GM12878 (cell line): ENCODE measurements around the gene DPM1. TPM values are rescaled to one million over a fixed set of nuclear protein-coding genes. Genes with fewer than 3 reads are reported as not detected.

ENCODE experiments used
- ATAC-seq: fragments of 200-7000 bp; cut with Tn5 transposase; 3 replicates; pipeline ENCODE4 v1.9.1; 2020; ENCODE audit warnings: mild to moderate bottlenecking, moderate library complexity
- BruUV-seq: library from RNA; stranded (reverse); fragments of 400-500 nt; replicated peaks from 2 replicates; lab custom pipeline; 2021; lab: Mats Ljungman, UMichigan
- CTCF ChIA-PET: fragments of 300-600 bp; sonication (Branson Sonifier 250); formaldehyde crosslinking; extraction: SDS; loops from one replicate; lab custom pipeline; 2021; ENCODE audit warnings: inconsistent platforms; lab: Yijun Ruan, JAX
- POLR2A ChIA-PET: fragments of 350-600 bp; formaldehyde crosslinking; extraction: SDS; loops from one replicate; lab custom pipeline; 2021; ENCODE audit warnings: inconsistent platforms; lab: Charles Lee
- RAD21 ChIA-PET: fragments of 300-600 bp; sonication (Branson Sonifier 250); formaldehyde crosslinking; loops from one replicate; lab custom pipeline; 2023; ENCODE audit warnings: antibody characterized with exemption; ENCODE audit not compliant: unreplicated experiment; lab: Charles Lee
- SMC1A ChIA-PET: fragments of 300-600 bp; sonication (Branson Sonifier 250); formaldehyde crosslinking; loops from one replicate; lab custom pipeline; 2023; ENCODE audit not compliant: unreplicated experiment, uncharacterized antibody; lab: Charles Lee
- DNase-seq: peaks from one replicate; pipeline ENCODE4 v3.0.0-alpha.2; 2011; ENCODE audit warnings: low read depth, low spot score
- FAIRE-seq: peaks from 3 replicates; lab custom pipeline; 2011; peaks lifted over from hg19 to GRCh38; lab: Jason Lieb, UNC
- H2AFZ ChIP-seq: 2 replicates; pipeline ENCODE4 v1.6.0; 2011; ENCODE audit warnings: low read depth, low read length, control low read depth; ENCODE audit not compliant: control insufficient read depth
- H3K27ac ChIP-seq: 2 replicates; pipeline ENCODE4 v1.5.1; 2011; ENCODE audit warnings: control low read depth; ENCODE audit not compliant: control insufficient read depth, insufficient read depth
- H3K27me3 ChIP-seq, 2 experiments: replicated peaks in 1 of 2; 2 replicates each; pipeline versions ENCODE4 v1.6.0 to v1.6.1; 2011; ENCODE audit warnings: low read length in 1 of 2; ENCODE audit not compliant: control insufficient read depth in 2 of 2, insufficient read depth in 2 of 2
- H3K36me3 ChIP-seq, 2 experiments: 2 replicates each; pipeline ENCODE4 v1.5.1; 2011; ENCODE audit warnings: low read length in 1 of 2; ENCODE audit not compliant: control insufficient read depth in 2 of 2, insufficient read depth in 2 of 2
- H3K4me1 ChIP-seq: 2 replicates; pipeline ENCODE4 v1.6.1; 2011; ENCODE audit warnings: mild to moderate bottlenecking, low read length, moderate library complexity, mixed read lengths; ENCODE audit not compliant: control insufficient read depth, insufficient read depth
- H3K4me2 ChIP-seq: 2 replicates; pipeline ENCODE4 v1.6.0; 2011; ENCODE audit warnings: control low read depth; ENCODE audit not compliant: control insufficient read depth, insufficient read depth
- H3K4me3 ChIP-seq: fragments of 200-600 bp; sonication (generic); 2 replicates; pipeline ENCODE4 v1.5.1; 2016
- H3K79me2 ChIP-seq: 2 replicates; pipeline ENCODE4 v1.6.0; 2011; ENCODE audit warnings: low read length; ENCODE audit not compliant: control insufficient read depth, insufficient read depth
- H3K9ac ChIP-seq: 2 replicates; pipeline ENCODE4 v1.8.0; 2011; ENCODE audit warnings: low read length, control low read depth, mixed read lengths; ENCODE audit not compliant: control insufficient read depth, insufficient read depth
- H3K9me3 ChIP-seq: replicated peaks from 3 replicates; pipeline ENCODE4 v1.5.1; 2011; ENCODE audit warnings: mild to moderate bottlenecking, low read length; ENCODE audit not compliant: control insufficient read depth, insufficient read depth
- H4K20me1 ChIP-seq: 2 replicates; pipeline ENCODE4 v1.6.0; 2011; ENCODE audit not compliant: control insufficient read depth, insufficient read depth
- CEBPB ChIP-seq, 2 experiments: fragments of 150-350 bp in 1 of 2; IDR thresholded peaks; 2 replicates each; pipeline ENCODE4 v1.6.1; 2012 to 2014; ENCODE audit warnings: low read depth in 2 of 2, low read length in 2 of 2, borderline replicate concordance in 1 of 2, inconsistent platforms in 1 of 2
- FOS ChIP-seq: IDR thresholded peaks from 3 replicates; pipeline ENCODE4 v1.6.1; 2011; ENCODE audit warnings: borderline replicate concordance; ENCODE audit not compliant: insufficient read length; ENCODE audit errors: extremely low read depth
- IRF4 ChIP-seq: IDR thresholded peaks from 2 replicates; pipeline ENCODE4 v1.6.1; 2011; ENCODE audit warnings: low read depth, low read length
- LARP7 ChIP-seq: fragments of 450-650 bp; IDR thresholded peaks from 2 replicates; pipeline ENCODE4 v1.6.1; 2017; ENCODE audit warnings: mild to moderate bottlenecking
- MTA3 ChIP-seq: IDR thresholded peaks from 2 replicates; pipeline ENCODE4 v1.6.1; 2012; ENCODE audit warnings: low read length, inconsistent platforms, borderline replicate concordance
- PAX8 ChIP-seq: fragments of 450-650 bp; IDR thresholded peaks from 2 replicates; pipeline ENCODE4 v1.6.1; 2017; ENCODE audit warnings: mild to moderate bottlenecking, moderate library complexity
- POLR2AphosphoS2 ChIP-seq: IDR thresholded peaks from 2 replicates; pipeline ENCODE4 v1.6.1; 2011; ENCODE audit warnings: low read depth, mild to moderate bottlenecking, low read length, improper control_type of control experiment, moderate library complexity
- RELA ChIP-seq: fragments of 450-650 bp; IDR thresholded peaks from 2 replicates; pipeline ENCODE4 v1.8.0; 2014; ENCODE audit warnings: borderline replicate concordance; ENCODE audit not compliant: partially characterized antibody
- SUPT20H ChIP-seq: IDR thresholded peaks from 2 replicates; pipeline ENCODE4 v1.6.1; 2011; ENCODE audit warnings: low read depth, mild to moderate bottlenecking, low read length, moderate library complexity, borderline replicate concordance; ENCODE audit not compliant: control insufficient read depth
- ZNF384 ChIP-seq: IDR thresholded peaks from 2 replicates; pipeline ENCODE4 v1.6.1; 2012; ENCODE audit warnings: low read depth, mild to moderate bottlenecking, low read length, improper control_type of control experiment, borderline replicate concordance
- WGBS: methylation state at CpG from one replicate; pipeline ENCODE4 v1.1.6; 2016; ENCODE audit warnings: low lambda C conversion rate; ENCODE audit not compliant: insufficient replicate concordance, insufficient coverage; ENCODE audit errors: missing lambda C conversion rate; 5-methylcytosine and 5-hydroxymethylcytosine counted together
- in situ Hi-C: fragments of 300-500 bp; cut with MboI; formaldehyde crosslinking; loops from 9 replicates; pipeline ENCODE4 v1.14.3; 2018; ENCODE audit warnings: mixed read lengths
- intact Hi-C: fragments of 100-400 bp; cut with micrococcal nuclease; formaldehyde crosslinking; loops from one replicate; pipeline ENCODE4 v1.14.2; 2022; ENCODE audit not compliant: unreplicated experiment
- polyA plus RNA-seq, 11 experiments: library from polyadenylated mRNA; depleted of rRNA in 4 of 11; unstranded in 6 of 11; stranded (reverse) in 5 of 11; fragments of >200 nt; fragmentation: Nextera tagmentation in 4 of 11; fragmentation: Illumina TruSeq in 1 of 11; extraction: Ambion mirVana in 4 of 11; extraction: Trizol in 1 of 11; gene quantifications; 1 replicate in 1 of 11; 2 replicates in 10 of 11; pipeline versions ENCODE4 v1.2.1 to v1.2.3, GENCODE V29; 2011 to 2016; ENCODE audit warnings: inconsistent platforms in 2 of 11, missing spikeins in 2 of 11, low read depth in 1 of 11
- total RNA-seq, 4 experiments: library from RNA; depleted of rRNA in 3 of 4; stranded (reverse); fragments of >200 nt in 3 of 4; fragmentation: Illumina TruSeq in 1 of 4; extraction: Trizol in 1 of 4; gene quantifications; 2 replicates each; pipeline versions ENCODE4 v1.2.1 to v1.2.3, GENCODE V29; 2013 to 2021
- TF ChIP-seq, protein P1 (sequence below): fragments of 450-650 bp; formaldehyde crosslinking; IDR thresholded peaks from 2 replicates; pipeline ENCODE4 v1.4.0; 2020; ENCODE audit warnings: mild to moderate bottlenecking, moderate library complexity

Gene DPM1
- total and polyA plus RNA-seq, 10 of the 15 experiments (the other 5 are each of a cell fraction or from before 2014, with no cell fraction given): 53.3 to 167 (median 108) TPM

DNA sequence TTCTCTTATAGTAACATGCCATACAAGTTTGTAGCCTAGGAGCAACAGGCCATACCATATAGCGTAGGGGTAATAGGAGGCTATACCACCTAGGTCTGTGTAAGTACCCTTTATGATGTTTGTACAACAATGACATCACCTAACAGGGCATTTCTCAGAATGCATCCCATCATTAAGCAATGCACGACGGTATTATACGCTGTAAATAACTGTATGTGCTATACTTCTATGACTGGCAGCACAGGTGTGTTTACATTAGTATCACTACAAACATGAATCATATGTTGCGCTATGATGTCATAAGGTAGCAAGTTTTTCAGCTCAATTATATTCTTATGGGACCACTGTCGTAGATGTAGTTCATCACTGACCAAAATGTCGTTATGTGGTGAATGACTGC lies 58.1 kb downstream of the DPM1 start:
- no TSS peak for BruUV-seq
- CTCF ChIA-PET: interaction anchor here (0.9 to 4.5 kb wide), 5 partner anchors 11 to 106 kb away, joined by 3 to 17 read pairs (median 4); partner anchors contain the start of gene BCAS4
- H3K27ac ChIP-seq: no peak overlapping the region
- H3K27me3 ChIP-seq: no peaks in the 10 kb centered on the region
- H4K20me1 ChIP-seq: peaks cover 6% of the 10 kb centered on the region; the same call in 1 of the 2 replicates
- SMC1A ChIA-PET: interaction anchor here (1.3 to 2.0 kb wide), 2 partner anchors 9 to 29 kb away, joined by 3 to 8 read pairs; no protein-coding TSS in a partner anchor
- no peaks in the 10 kb centered on the region for H3K9me3 ChIP-seq
- no peaks in the 10 kb centered on the region for H3K4me1 ChIP-seq
- WGBS: 97% methylated on average over 7 of the region's 7 CpGs
- intact Hi-C loops (no loop called here), in situ Hi-C loops (no loop called here)
- no peak overlapping the region for H3K4me3 ChIP-seq
- POLR2A ChIA-PET: interaction anchor here (1.7 kb wide), 1 partner anchor 9 kb away, joined by 12 read pairs; no protein-coding TSS in a partner anchor
- TF ChIP-seq PAX8: no peak
- no peak for TF ChIP-seq CEBPB (IDR thresholded peaks at IDR 0.05; ENCODE audit: borderline replicate concordance in 1 of 2, low read depth in 2 of 2, low read length in 2 of 2)
- no peak for TF ChIP-seq FOS
- TF ChIP-seq LARP7: no peak
- TF ChIP-seq IRF4: no peak
- TF ChIP-seq POLR2AphosphoS2: no peak
- FAIRE-seq: no peak
- DNase-seq: no peak
- no peak overlapping the region for H2AFZ ChIP-seq
- no peak overlapping the region for H3K4me2 ChIP-seq
- peaks cover 36% of the 10 kb centered on the region for H3K79me2 ChIP-seq
- RAD21 ChIA-PET: interaction anchor here (0.7 kb wide), 1 partner anchor 15 kb away, joined by 3 read pairs; no protein-coding TSS in a partner anchor
- H3K9ac ChIP-seq: no peak overlapping the region
- ATAC-seq: no peak
- H3K36me3 ChIP-seq: peaks cover 16% of the 10 kb centered on the region in 2 experiments

DNA sequence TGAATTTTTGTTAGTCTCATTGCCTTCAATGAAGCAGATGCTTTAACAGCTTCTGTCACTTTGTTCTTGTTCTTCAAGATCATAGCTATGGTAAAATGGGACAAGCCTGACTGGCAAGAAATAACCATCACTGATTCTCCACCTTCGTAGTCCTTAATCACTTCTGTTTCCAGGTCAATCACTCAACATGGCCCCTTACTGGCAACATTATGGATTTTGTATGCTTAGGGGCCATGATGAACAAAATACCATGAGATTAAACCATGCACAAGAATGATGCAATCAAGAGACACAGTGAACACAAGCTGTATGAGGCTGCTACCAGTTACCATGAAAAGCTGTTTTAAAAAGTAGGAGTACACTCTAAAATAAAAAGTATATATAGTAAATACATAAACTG lies 59.9 kb downstream of the DPM1 start:
- DNase-seq: no peak
- Histone ChIP-seq H3K4me2 (no peak overlapping the region), H3K9me3 (no peaks in the 10 kb centered on the region), H3K9ac (no peak overlapping the region), H3K27me3 (no peaks in the 10 kb centered on the region), H4K20me1 (peaks cover 6% of the 10 kb centered on the region; the same call in 1 of the 2 replicates), H3K79me2 (peaks cover 18% of the 10 kb centered on the region), H3K4me1 (no peaks in the 10 kb centered on the region), H2AFZ (no peak overlapping the region), H3K27ac (no peak overlapping the region), H3K36me3 (peaks cover 20 to 25% of the 10 kb centered on the region in 2 experiments), H3K4me3 (no peak overlapping the region)
- WGBS: 100% methylated on average over 1 of the region's 1 CpG
- ChIA-PET CTCF (interaction anchor here (0.9 to 4.5 kb wide), 5 partner anchors 11 to 104 kb away, joined by 3 to 17 read pairs (median 4); partner anchors contain the start of gene BCAS4), SMC1A (interaction anchor here (1.0 to 2.0 kb wide), 5 partner anchors 9 to 30 kb away, joined by 3 to 5 read pairs (median 4); no protein-coding TSS in a partner anchor), RAD21 (no interaction called here), POLR2A (interaction anchor here (0.6 to 1.6 kb wide), 3 partner anchors 28 to 1686 kb away, joined by 3 read pairs; no protein-coding TSS in a partner anchor)
- intact Hi-C loops: no loop called here
- no peak for FAIRE-seq
- in situ Hi-C loops: no loop called here
- no peak for TF ChIP-seq ZNF384
- no peak for TF ChIP-seq RELA
- no peak for TF ChIP-seq MTA3
- TF ChIP-seq, protein P1, sequence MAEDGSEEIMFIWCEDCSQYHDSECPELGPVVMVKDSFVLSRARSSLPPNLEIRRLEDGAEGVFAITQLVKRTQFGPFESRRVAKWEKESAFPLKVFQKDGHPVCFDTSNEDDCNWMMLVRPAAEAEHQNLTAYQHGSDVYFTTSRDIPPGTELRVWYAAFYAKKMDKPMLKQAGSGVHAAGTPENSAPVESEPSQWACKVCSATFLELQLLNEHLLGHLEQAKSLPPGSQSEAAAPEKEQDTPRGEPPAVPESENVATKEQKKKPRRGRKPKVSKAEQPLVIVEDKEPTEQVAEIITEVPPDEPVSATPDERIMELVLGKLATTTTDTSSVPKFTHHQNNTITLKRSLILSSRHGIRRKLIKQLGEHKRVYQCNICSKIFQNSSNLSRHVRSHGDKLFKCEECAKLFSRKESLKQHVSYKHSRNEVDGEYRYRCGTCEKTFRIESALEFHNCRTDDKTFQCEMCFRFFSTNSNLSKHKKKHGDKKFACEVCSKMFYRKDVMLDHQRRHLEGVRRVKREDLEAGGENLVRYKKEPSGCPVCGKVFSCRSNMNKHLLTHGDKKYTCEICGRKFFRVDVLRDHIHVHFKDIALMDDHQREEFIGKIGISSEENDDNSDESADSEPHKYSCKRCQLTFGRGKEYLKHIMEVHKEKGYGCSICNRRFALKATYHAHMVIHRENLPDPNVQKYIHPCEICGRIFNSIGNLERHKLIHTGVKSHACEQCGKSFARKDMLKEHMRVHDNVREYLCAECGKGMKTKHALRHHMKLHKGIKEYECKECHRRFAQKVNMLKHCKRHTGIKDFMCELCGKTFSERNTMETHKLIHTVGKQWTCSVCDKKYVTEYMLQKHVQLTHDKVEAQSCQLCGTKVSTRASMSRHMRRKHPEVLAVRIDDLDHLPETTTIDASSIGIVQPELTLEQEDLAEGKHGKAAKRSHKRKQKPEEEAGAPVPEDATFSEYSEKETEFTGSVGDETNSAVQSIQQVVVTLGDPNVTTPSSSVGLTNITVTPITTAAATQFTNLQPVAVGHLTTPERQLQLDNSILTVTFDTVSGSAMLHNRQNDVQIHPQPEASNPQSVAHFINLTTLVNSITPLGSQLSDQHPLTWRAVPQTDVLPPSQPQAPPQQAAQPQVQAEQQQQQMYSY (CRISPR knock-in tag): no peak
- no peak for TF ChIP-seq SUPT20H
- BruUV-seq: no TSS peak
- ATAC-seq: no peak
